Sciatic nerve (tissue), 2 donors: Measurements from ENCODE around the gene RANBP3. TPM values are rescaled to one million over a fixed set of nuclear protein-coding genes. Genes with fewer than 3 reads are reported as not detected.
A peak's percentile ranks its signal among the peaks of the same experiment; 100 is the strongest.
"Not testable (repeated sequence)": the region's sequence is repeated elsewhere in the genome, so short reads cannot be mapped to it uniquely, and the experiment has no call there.

Experiments
- ATAC-seq: fragments of 200-7000 bp; cut with Tn5 transposase; one replicate; pipeline ENCODE4 v1.9.1; 2020; ENCODE audit warnings: mild to moderate bottlenecking, moderate library complexity
- DNase-seq: peaks from one replicate; pipeline ENCODE4 v3.0.0-alpha.2; 2020; ENCODE audit warnings: low spot score
- intact Hi-C: fragments of 100-400 bp; cut with DNase I; formaldehyde crosslinking; loops from one replicate; pipeline ENCODE4 v1.14.2; 2022
- total RNA-seq: library from RNA; stranded (reverse); fragmentation: NEBNext Ultra II Directional; extraction: Animal tissue kit (Norgen Biotek cat#: 25700); gene quantifications from one replicate; pipeline ENCODE4 v1.2.1, GENCODE V29; 2021
- donor health status: DM: no; HTN: no; CAD: no.
- donor health status: DM: no; HTN: no; CAD: no.

The RANBP3 gene
- total RNA-seq, 1 donor from 2014 or later, result 76.3 TPM

GRCh38 chr19:5881543-5882299, 96.2 kb downstream of the RANBP3 start:
- intact Hi-C loops, result no loop called here
- DNase-seq (no peak), ATAC-seq (no peak)

GRCh38 chr19:5880604-5881078, 97.3 kb downstream of the RANBP3 start:
- intact Hi-C loops, result no loop called here
- ATAC-seq, result peak; percentile 20
- DNase-seq, result no peak

- ATAC-seq (no peak), DNase-seq (no peak)
- intact Hi-C loops, result no loop called here
These were observed 97.7 kb downstream of the RANBP3 start for GRCh38 chr19:5880196-5880595.

GRCh38 chr19:5877882-5878281, 100.1 kb downstream of the RANBP3 start:
- no peak for ATAC-seq
- DNase-seq, result no peak
- intact Hi-C loops, result no loop called here

GRCh38 chr19:5877427-5877826, 100.5 kb downstream of the RANBP3 start:
- no peak for ATAC-seq
- no peak for DNase-seq
- intact Hi-C loops, result no loop called here

- intact Hi-C loops, ATAC-seq, DNase-seq: not testable (repeated sequence)
These were observed 103.4 kb downstream of the RANBP3 start for GRCh38 chr19:5874496-5874895.

GRCh38 chr19:5873617-5874199, 104.2 kb downstream of the RANBP3 start:
- intact Hi-C loops, result no loop called here
- ATAC-seq, result no peak
- DNase-seq, result no peak

GRCh38 chr19:5870986-5871394, 107.0 kb downstream of the RANBP3 start:
- no peak for DNase-seq
- ATAC-seq, result no peak
- intact Hi-C loops, result no loop called here

GRCh38 chr19:5867201-5868136, 110.5 kb downstream of the RANBP3 start:
- ATAC-seq, result no peak
- intact Hi-C loops, result no loop called here
- DNase-seq, result no peak

Other genes starting within 250 kb of the RANBP3 start
- 1.0 TPM for gene PRR22, start 193.4 kb downstream of the RANBP3 start, total RNA-seq
- gene DUS3L, start 187.0 kb downstream of the RANBP3 start, total RNA-seq, result 27.9 TPM
- gene NRTN, start 173.1 kb downstream of the RANBP3 start, total RNA-seq, result not detected
- not detected for gene FUT6, start 138.4 kb downstream of the RANBP3 start, total RNA-seq
- not detected for gene FUT3, start 126.7 kb downstream of the RANBP3 start, total RNA-seq
- gene FUT5, start 107.6 kb downstream of the RANBP3 start, total RNA-seq, result 0.18 TPM
- 134 TPM for gene NDUFA11, start 74.3 kb downstream of the RANBP3 start, total RNA-seq
- 7.1 TPM for gene VMAC, start 73.3 kb downstream of the RANBP3 start, total RNA-seq
- 80.2 TPM for gene CAPS, start 63.9 kb downstream of the RANBP3 start, total RNA-seq
- 12.7 TPM for gene RFX2, start 132.4 kb upstream of the RANBP3 start, total RNA-seq
- gene ACSBG2, start 157.5 kb upstream of the RANBP3 start, total RNA-seq, result not detected